Psoas muscle (tissue), 8 donors: Measurements from ENCODE around the gene MRPL40. TPM values are rescaled to one million over a fixed set of nuclear protein-coding genes. Genes with fewer than 3 reads are reported as not detected.

Experiments
- ATAC-seq, 4 donors: fragments of 200-7000 bp; cut with Tn5 transposase; one replicate each; pipeline ENCODE4 v1.9.1; 2020; ENCODE audit warnings: moderate library complexity in 3 of 4, mild to moderate bottlenecking in 2 of 4
- DNase-seq, 2 donors: peaks; one replicate each; pipeline ENCODE4 v3.0.0-alpha.2; 2020
- H3K27ac ChIP-seq: fragments of 200-600 bp; one replicate; pipeline ENCODE4 v1.8.0; 2022
- H3K27me3 ChIP-seq, 3 donors: fragments of 200-600 bp in 1 of 3; one replicate each; pipeline versions ENCODE4 v1.6.1 to v1.8.0; 2013 to 2022; ENCODE audit warnings: low read length in 2 of 3, mild to moderate bottlenecking in 2 of 3, moderate library complexity in 1 of 3; ENCODE audit not compliant: insufficient read depth in 3 of 3
- H3K36me3 ChIP-seq, 2 donors: fragments of 200-600 bp in 1 of 2; one replicate each; pipeline versions ENCODE4 v1.6.1 to v1.8.0; 2013 to 2022; ENCODE audit warnings: low read depth in 1 of 2, mild to moderate bottlenecking in 1 of 2, moderate library complexity in 1 of 2; ENCODE audit not compliant: insufficient read depth in 1 of 2
- H3K4me1 ChIP-seq: fragments of 200-600 bp; one replicate; pipeline ENCODE4 v1.8.0; 2022
- H3K4me3 ChIP-seq: fragments of 200-600 bp; one replicate; pipeline ENCODE4 v1.8.0; 2022; ENCODE audit warnings: mild to moderate bottlenecking
- H3K9me3 ChIP-seq: fragments of 200-600 bp; one replicate; pipeline ENCODE4 v1.8.0; 2022
- CTCF ChIP-seq: fragments of 200-600 bp; IDR thresholded peaks from one replicate; pipeline ENCODE4 v1.8.0; 2022; ENCODE audit warnings: antibody characterized with exemption
- WGBS, 3 donors: extraction: QIAGEN DNeasy Blood & Tissue Kit; methylation state at CpG; one replicate each; pipeline versions ENCODE4 v1.1.6 to v1.1.7; 2013; 5-methylcytosine and 5-hydroxymethylcytosine counted together
- intact Hi-C, 2 donors: fragments of 100-400 bp; cut with DNase I; formaldehyde crosslinking; loops; one replicate each; pipeline versions ENCODE4 v1.11.0 to v1.14.2; 2022
- polyA plus RNA-seq, 3 donors: library from polyadenylated mRNA; stranded (reverse); fragments of 200-250 nt; gene quantifications; one replicate each; pipeline ENCODE4 v1.2.3, GENCODE V29; 2013
- total RNA-seq, 4 donors: library from RNA; stranded (reverse); fragmentation: NEBNext Ultra II Directional in 2 of 4; extraction: Animal tissue kit (Norgen Biotek cat#: 25700) in 2 of 4; gene quantifications; one replicate each; pipeline versions ENCODE4 v1.2.1 to v1.2.4, GENCODE V29; 2021 to 2023
- donor health status: healthy with polysubstance abuse.
- donor health status: DM: no; HTN: no; CAD: no; lungs with moderate emphysema.
- donor health status: Bipolar disorder and iron deficiency.
- donor health status: healthy.
- donor health status: DM: yes; HTN: yes; CAD: no.
- donor health status: DM: no; HTN: no; CAD: no.
- donor health status: DM: no; HTN: no; CAD: no.
- donor health status: DM: yes; HTN: yes; CAD: no.

The MRPL40 gene
- total and polyA plus RNA-seq, 7 donors: 45.8 to 78.6 (median 60.1) TPM

GRCh38 chr22:19480173-19480568, 47.8 kb downstream of the MRPL40 start:
- DNase-seq (no peak), ATAC-seq (no peak)
- Histone ChIP-seq H3K36me3 (peaks cover 0 to 4% of the 10 kb centered on the region in 2 donors), H3K27ac (peak overlapping the region; percentile 97), H3K4me3 (peak overlapping the region; percentile 84), H3K4me1 (peaks cover 30% of the 10 kb centered on the region), H3K9me3 (no peaks in the 10 kb centered on the region), H3K27me3 (no peaks in the 10 kb centered on the region)
- TF ChIP-seq CTCF: no peak
- WGBS, 3 donors: 1 to 3% (median 2%) methylated on average over 14 to 15 of the region's 15 CpGs
- intact Hi-C loops: no loop called here

GRCh38 chr22:19480789-19481188, 48.4 kb downstream of the MRPL40 start:
- no peak for ATAC-seq
- intact Hi-C loops: no loop called here
- 58 to 68% (median 64%) methylated on average over 10 of the region's 10 CpGs for WGBS, 3 donors
- Histone ChIP-seq H3K27me3 (no peaks in the 10 kb centered on the region), H3K9me3 (no peaks in the 10 kb centered on the region), H3K4me3 (no peak overlapping the region), H3K36me3 (no peaks in the 10 kb centered on the region), H3K27ac (no peak overlapping the region), H3K4me1 (peaks cover 26% of the 10 kb centered on the region)
- no peak for TF ChIP-seq CTCF
- DNase-seq: no peak

- Histone ChIP-seq H3K9me3 (no peaks in the 10 kb centered on the region), H3K4me1 (peaks cover 11% of the 10 kb centered on the region), H3K27me3 (no peaks in the 10 kb centered on the region), H3K36me3 (no peaks in the 10 kb centered on the region), H3K4me3 (no peak overlapping the region), H3K27ac (no peak overlapping the region)
- TF ChIP-seq CTCF: no peak
- 89 to 93% (median 91%) methylated on average over 9 of the region's 9 CpGs for WGBS, 3 donors
- ATAC-seq (no peak), DNase-seq (no peak)
- intact Hi-C loops: no loop called here
These were observed 50.0 kb downstream of the MRPL40 start for GRCh38 chr22:19482297-19482696.

- Histone ChIP-seq H3K27me3 (no peaks in the 10 kb centered on the region), H3K9me3 (no peaks in the 10 kb centered on the region), H3K36me3 (no peaks in the 10 kb centered on the region), H3K27ac (no peak overlapping the region), H3K4me3 (no peak overlapping the region), H3K4me1 (peaks cover 6% of the 10 kb centered on the region)
- no peak for TF ChIP-seq CTCF
- DNase-seq (no peak), ATAC-seq (no peak)
- intact Hi-C loops: no loop called here
- WGBS, 3 donors: 83 to 88% (median 85%) methylated on average over 8 of the region's 8 CpGs
These were observed 51.3 kb downstream of the MRPL40 start for GRCh38 chr22:19483481-19484244.

Other genes starting within 250 kb of the MRPL40 start
- 100 to 1,000 TPM in 3 of 4 donors, 10 to 100 TPM in 1; 92.6 to 253 (median 126) TPM for gene CLTCL1, start 140.8 kb upstream of the MRPL40 start, total RNA-seq
- 10 to 100 TPM; 16.8 to 85.9 (median 78.5) TPM for gene CLTCL1, start 140.8 kb upstream of the MRPL40 start, polyA plus RNA-seq
- gene HIRA, start 812 bp upstream of the MRPL40 start, total RNA-seq: 10 to 100 TPM; 12.3 to 32.7 (median 18.8) TPM
- gene HIRA, start 812 bp upstream of the MRPL40 start, polyA plus RNA-seq: 10 to 100 TPM; 13.3 to 18.9 (median 14.4) TPM
- gene C22orf39, start 15.2 kb downstream of the MRPL40 start, total RNA-seq: 100 to 1,000 TPM in 1 of 4 donors, 10 to 100 TPM in 3; 84.3 to 101 (median 92.3) TPM
- 100 to 1,000 TPM in 1 of 3 donors, 10 to 100 TPM in 2; 60.9 to 104 (median 66.7) TPM for gene C22orf39, start 15.2 kb downstream of the MRPL40 start, polyA plus RNA-seq
- 10 to 100 TPM; 44.3 to 97.4 (median 58.4) TPM for gene UFD1, start 46.6 kb downstream of the MRPL40 start, total RNA-seq
- 100 to 1,000 TPM in 2 of 3 donors, 10 to 100 TPM in 1; 79.6 to 226 (median 124) TPM for gene UFD1, start 46.6 kb downstream of the MRPL40 start, polyA plus RNA-seq
- gene CDC45, start 47.4 kb downstream of the MRPL40 start, total RNA-seq: under 1 TPM in 2 of 4 donors, not detected in 2; 0.50 to 0.71 TPM
- gene CDC45, start 47.4 kb downstream of the MRPL40 start, polyA plus RNA-seq: under 1 TPM; 0.30 to 0.77 (median 0.73) TPM
- gene CLDN5, start 91.9 kb downstream of the MRPL40 start, total RNA-seq: 10 to 100 TPM; 23.0 to 57.2 (median 35.5) TPM
- 100 to 1,000 TPM in 2 of 3 donors, 10 to 100 TPM in 1; 25.4 to 138 (median 103) TPM for gene CLDN5, start 91.9 kb downstream of the MRPL40 start, polyA plus RNA-seq